Ishikawa (cell line): Measurements from ENCODE around the gene PCDHB14.
"Not testable (repeated sequence)": the region's sequence is repeated elsewhere in the genome, so short reads cannot be mapped to it uniquely, and the experiment has no call there.

Source experiments
- CREB1 ChIP-seq: IDR thresholded peaks from 2 replicates; pipeline ENCODE4 v1.6.1; 2012; ENCODE audit warnings: low read depth
- EGR1 ChIP-seq: IDR thresholded peaks from 2 replicates; pipeline ENCODE4 v1.6.1; 2012
- EP300 ChIP-seq: IDR thresholded peaks from 2 replicates; pipeline ENCODE4 v1.6.1; 2012; ENCODE audit warnings: borderline replicate concordance
- FOXM1 ChIP-seq: IDR thresholded peaks from 2 replicates; pipeline ENCODE4 v1.6.1; 2012; ENCODE audit warnings: low read depth, borderline replicate concordance
- MAX ChIP-seq: IDR thresholded peaks from 2 replicates; pipeline ENCODE4 v1.6.1; 2012
- RAD21 ChIP-seq: IDR thresholded peaks from 2 replicates; pipeline ENCODE4 v1.6.1; 2012; ENCODE audit warnings: low read depth
- REST ChIP-seq: IDR thresholded peaks from 2 replicates; pipeline ENCODE4 v1.6.1; 2012; ENCODE audit warnings: low read depth, mild to moderate bottlenecking
- TCF12 ChIP-seq: IDR thresholded peaks from 2 replicates; pipeline ENCODE4 v1.6.1; 2012; ENCODE audit warnings: low read depth
- TEAD4 ChIP-seq: IDR thresholded peaks from 2 replicates; pipeline ENCODE4 v1.6.1; 2012
- USF1 ChIP-seq: IDR thresholded peaks from 2 replicates; pipeline ENCODE4 v1.6.1; 2012
- YY1 ChIP-seq: IDR thresholded peaks from 2 replicates; pipeline ENCODE4 v1.6.1; 2012; ENCODE audit warnings: low read depth

The PCDHB14 gene

GRCh38 chr5:141223112-141223783 is at the start of gene PCDHB14:
TSS of gene PCDHB14 (plus strand) at chr5:141223343. CDS start at chr5:141223506, 163 bp downstream.
- no peak for TF ChIP-seq REST
- no peak for TF ChIP-seq MAX
- peak; percentile 35 for TF ChIP-seq RAD21

- no peak for TF ChIP-seq REST
- TF ChIP-seq MAX = no peak
- TF ChIP-seq RAD21 = no peak
Observed at GRCh38 chr5:141175933-141176332, 47.2 kb upstream of the PCDHB14 start.

- TF ChIP-seq MAX, YY1, USF1: not testable (repeated sequence)
Observed at GRCh38 chr5:141177577-141178191, 45.5 kb upstream of the PCDHB14 start, which contains the start of gene PCDHB8. TSS of gene PCDHB8 (plus strand) at chr5:141177790. CDS start at chr5:141178035, 245 bp downstream.

GRCh38 chr5:141180313-141180712 is 42.8 kb upstream of the PCDHB14 start:
- TF ChIP-seq YY1 (no peak), USF1 (no peak), TCF12 (no peak)

GRCh38 chr5:141182248-141182647 is 40.9 kb upstream of the PCDHB14 start, which contains the start of gene PCDHB16:
TSS of gene PCDHB16 (plus strand) at chr5:141182387. CDS start at chr5:141182560, 173 bp downstream.
- TF ChIP-seq RAD21 (peak; percentile 31; the same call in 1 of the 2 replicates), TCF12 (no peak), TEAD4 (no peak), EP300 (no peak)

- TF ChIP-seq CREB1 (no peak), USF1 (no peak), FOXM1 (no peak), TEAD4 (no peak), RAD21 (peak; percentile 13; the same call in 1 of the 2 replicates), EGR1 (no peak)
Observed at GRCh38 chr5:141186897-141187512, 36.1 kb upstream of the PCDHB14 start, which contains the start of gene PCDHB9. TSS of gene PCDHB9 (plus strand) at chr5:141187161. CDS start at chr5:141187319, 158 bp downstream.
